ENCODE results near the gene GLO1. TPM values are rescaled to one million over a fixed set of nuclear protein-coding genes. Genes with fewer than 3 reads are reported as not detected.

The GLO1 gene
- total and polyA plus RNA-seq, 2 donors (not counting 1 experiment from before 2014, with no cell fraction given), result 18.5 to 31.6 TPM

- Histone ChIP-seq H4K20me1 (ENCODE audit: control insufficient read depth, insufficient read depth, low read length, poor library complexity, severe bottlenecking) (no peaks in the 10 kb centered on the region), H3K4me1 (ENCODE audit: control insufficient read depth in 2 of 2, insufficient read depth in 2 of 2, low read length in 2 of 2) (no peaks in the 10 kb centered on the region), H3K27me3 (replicated peaks in 1 of 4; ENCODE audit: control extremely low read depth in 1 of 4, control insufficient read depth in 3 of 4, insufficient read depth in 4 of 4, low read length in 3 of 4) (peaks cover 0 to 11% (median 9%) of the 10 kb centered on the region in 4 experiments), H3K4me2 (replicated peaks; ENCODE audit: low read depth, low read length, poor library complexity, severe bottlenecking) (no peak overlapping the region), H3K9ac (ENCODE audit: low read length) (no peak overlapping the region), H2AFZ (ENCODE audit: insufficient read depth, low read depth, low read length, poor library complexity, severe bottlenecking) (no peak overlapping the region), H3K36me3 (replicated peaks in 1 of 2; ENCODE audit: control extremely low read depth in 1 of 2, control insufficient read depth in 1 of 2, extremely low read depth in 1 of 2, insufficient read depth in 2 of 2, low read length in 1 of 2) (no peaks in the 10 kb centered on the region), H3K27ac (ENCODE audit: low read length in 2 of 2) (no peak overlapping the region), H3K9me3 (ENCODE audit: control extremely low read depth in 1 of 3, control insufficient read depth in 2 of 3, insufficient read depth in 1 of 3, low read length in 2 of 3) (peaks cover 0 to 6% (median 3%) of the 10 kb centered on the region in 3 donors), H3K4me3 (ENCODE audit: control extremely low read depth in 1 of 5, extremely low read depth in 1 of 5, insufficient read depth in 1 of 5, low read depth in 2 of 5, low read length in 4 of 5) (no peak overlapping the region), H3K79me2 (ENCODE audit: control insufficient read depth, insufficient read depth, low read length) (no peaks in the 10 kb centered on the region)
- Mint-ChIP-seq H3K4me3 (no peak overlapping the region), H3K9me3 (ENCODE audit: insufficient read depth) (no peaks in the 10 kb centered on the region), H3K4me1 (no peaks in the 10 kb centered on the region), H3K27ac (no peak overlapping the region), H3K27me3 (peaks cover 25% of the 10 kb centered on the region)
- ChIA-PET POLR2A (no interaction called here), CTCF (no interaction called here)
- TF ChIP-seq EZH2 (IDR thresholded peaks at IDR 0.05; ENCODE audit: borderline replicate concordance, insufficient read depth, low read depth, low read length, poor library complexity, severe bottlenecking) (no peak), CTCF (IDR thresholded peaks at IDR 0.05) (no peak)
- intact Hi-C loops (cut with micrococcal nuclease), result no loop called here
- ATAC-seq (ENCODE audit: low read depth), result no peak
- DNase-seq, result no peak
- WGBS (ENCODE audit: insufficient coverage), result no CpG with 5 or more reads among the region's 5 CpGs
Observed at GRCh38 chr6:38724343-38724742, 21.4 kb upstream of the GLO1 start.

GRCh38 chr6:38723783-38724182 lies 20.8 kb upstream of the GLO1 start:
- Histone ChIP-seq H3K9ac (ENCODE audit: low read length) (no peak overlapping the region), H3K27me3 (replicated peaks in 1 of 4; ENCODE audit: control extremely low read depth in 1 of 4, control insufficient read depth in 3 of 4, insufficient read depth in 4 of 4, low read length in 3 of 4) (peaks cover 0 to 16% (median 14%) of the 10 kb centered on the region in 4 experiments), H3K79me2 (ENCODE audit: control insufficient read depth, insufficient read depth, low read length) (no peaks in the 10 kb centered on the region), H3K27ac (ENCODE audit: low read length in 2 of 2) (no peak overlapping the region), H2AFZ (ENCODE audit: insufficient read depth, low read depth, low read length, poor library complexity, severe bottlenecking) (no peak overlapping the region), H3K9me3 (ENCODE audit: control extremely low read depth in 1 of 3, control insufficient read depth in 2 of 3, insufficient read depth in 1 of 3, low read length in 2 of 3) (peaks cover 0 to 6% (median 3%) of the 10 kb centered on the region in 3 donors), H3K4me3 (ENCODE audit: control extremely low read depth in 1 of 5, extremely low read depth in 1 of 5, insufficient read depth in 1 of 5, low read depth in 2 of 5, low read length in 4 of 5) (no peak overlapping the region), H4K20me1 (ENCODE audit: control insufficient read depth, insufficient read depth, low read length, poor library complexity, severe bottlenecking) (no peaks in the 10 kb centered on the region), H3K4me2 (replicated peaks; ENCODE audit: low read depth, low read length, poor library complexity, severe bottlenecking) (no peak overlapping the region), H3K36me3 (replicated peaks in 1 of 2; ENCODE audit: control extremely low read depth in 1 of 2, control insufficient read depth in 1 of 2, extremely low read depth in 1 of 2, insufficient read depth in 2 of 2, low read length in 1 of 2) (no peaks in the 10 kb centered on the region), H3K4me1 (ENCODE audit: control insufficient read depth in 2 of 2, insufficient read depth in 2 of 2, low read length in 2 of 2) (no peaks in the 10 kb centered on the region)
- intact Hi-C loops (cut with micrococcal nuclease), result no loop called here
- no peak overlapping the region for H3K4me3 Mint-ChIP-seq
- H3K9me3 Mint-ChIP-seq (ENCODE audit: insufficient read depth), result no peaks in the 10 kb centered on the region
- CTCF ChIA-PET, result no interaction called here
- POLR2A ChIA-PET, result no interaction called here
- no peak for DNase-seq
- no peaks in the 10 kb centered on the region for H3K4me1 Mint-ChIP-seq
- peaks cover 31% of the 10 kb centered on the region for H3K27me3 Mint-ChIP-seq
- 100% methylated on average over 2 of the region's 5 CpGs for WGBS (ENCODE audit: insufficient coverage)
- ATAC-seq (ENCODE audit: low read depth), result no peak
- TF ChIP-seq EZH2 (IDR thresholded peaks at IDR 0.05; ENCODE audit: borderline replicate concordance, insufficient read depth, low read depth, low read length, poor library complexity, severe bottlenecking) (no peak), CTCF (IDR thresholded peaks at IDR 0.05) (no peak)
- no peak overlapping the region for H3K27ac Mint-ChIP-seq

Data from B cell (primary cell).